GM12874 (cell line): ENCODE results near the gene GLB1L3.

Experiments used
- CTCF ChIP-seq: IDR thresholded peaks from 2 replicates; pipeline ENCODE4 v1.5.1; 2011; ENCODE audit warnings: low read depth, mild to moderate bottlenecking, control low read depth, low read length, moderate library complexity; ENCODE audit not compliant: insufficient read depth

Gene GLB1L3

GRCh38 chr11:134355136-134355535 is 79.0 kb downstream of the GLB1L3 start:
- TF ChIP-seq CTCF: no peak

GRCh38 chr11:134355656-134356055 is 79.5 kb downstream of the GLB1L3 start:
- no peak for TF ChIP-seq CTCF

- no peak for TF ChIP-seq CTCF
These were observed 80.7 kb downstream of the GLB1L3 start for GRCh38 chr11:134356656-134357544.

- no peak for TF ChIP-seq CTCF
These were observed 81.3 kb downstream of the GLB1L3 start for GRCh38 chr11:134357545-134357839.

GRCh38 chr11:134358165-134358855 is 82.1 kb downstream of the GLB1L3 start:
- TF ChIP-seq CTCF: no peak

GRCh38 chr11:134358856-134359490 is 82.8 kb downstream of the GLB1L3 start:
- TF ChIP-seq CTCF: no peak

- TF ChIP-seq CTCF: no peak
These were observed 83.5 kb downstream of the GLB1L3 start for GRCh38 chr11:134359646-134360045.
